ENCODE results near the gene GOLGA8Q.
"Not testable (repeated sequence)": the region's sequence is repeated elsewhere in the genome, so short reads cannot be mapped to it uniquely, and the experiment has no call there.

The GOLGA8Q gene, protein sequence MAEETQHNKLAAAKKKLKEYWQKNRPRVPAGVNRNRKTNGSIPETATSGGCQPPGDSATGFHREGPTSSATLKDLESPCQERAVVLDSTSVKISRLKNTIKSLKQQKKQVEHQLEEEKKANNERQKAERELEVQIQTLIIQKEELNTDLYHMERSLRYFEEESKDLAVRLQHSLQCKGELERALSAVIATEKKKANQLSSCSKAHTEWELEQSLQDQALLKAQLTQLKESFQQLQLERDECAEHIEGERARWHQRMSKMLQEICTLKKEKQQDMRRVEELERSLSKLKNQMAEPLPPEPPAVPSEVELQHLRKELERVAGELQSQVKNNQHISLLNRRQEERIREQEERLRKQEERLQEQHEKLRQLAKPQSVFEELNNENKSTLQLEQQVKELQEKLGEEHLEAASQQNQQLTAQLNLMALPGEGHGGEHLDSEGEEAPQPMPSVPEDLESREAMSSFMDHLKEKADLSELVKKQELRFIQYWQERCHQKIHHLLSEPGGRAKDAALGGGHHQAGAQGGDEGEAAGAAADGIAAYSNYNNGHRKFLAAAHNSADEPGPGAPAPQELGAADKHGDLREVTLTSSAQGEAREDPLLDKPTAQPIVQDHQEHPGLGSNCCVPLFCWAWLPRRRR

DNA sequence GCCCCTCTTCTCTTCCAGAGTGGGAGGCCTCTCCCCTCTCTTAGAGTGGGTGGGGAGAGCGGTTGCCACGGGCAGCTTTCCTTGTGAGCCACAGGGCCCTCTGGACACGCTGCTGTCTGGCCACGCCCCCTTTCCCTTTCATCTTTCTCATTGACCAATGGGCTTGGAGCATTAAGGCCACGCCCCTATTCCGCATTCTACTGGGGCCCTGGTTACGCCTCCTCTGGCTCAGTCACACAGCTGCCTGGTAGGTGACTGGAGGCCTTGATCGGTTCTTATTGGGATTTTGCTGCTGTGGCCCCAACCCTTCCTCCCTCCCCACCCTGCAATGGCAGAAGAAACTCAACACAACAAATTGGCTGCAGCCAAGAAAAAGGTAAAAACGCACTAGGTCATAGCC, at the start of gene GOLGA8Q:
Gene GOLGA8Q, plus strand, starts transcription at position 301 of the 400 bp plus-strand sequence. Its CDS starts 28 bp downstream, at position 329.
- H3K36me3 ChIP-seq (ENCODE audit: control insufficient read depth in 1 of 2, insufficient read depth in 2 of 2, low read length in 2 of 2); H3K4me3 ChIP-seq (ENCODE audit: low read depth in 1 of 2, low read length in 2 of 2); H3K27ac ChIP-seq (ENCODE audit: low read depth, low read length); H3K9me3 ChIP-seq (ENCODE audit: control insufficient read depth in 1 of 2, low read length in 2 of 2); H3K27me3 ChIP-seq (ENCODE audit: control insufficient read depth in 1 of 2, insufficient read depth in 2 of 2, low read length in 2 of 2); H3K9ac ChIP-seq (ENCODE audit: low read depth in 1 of 2, low read length in 2 of 2); H3K4me1 ChIP-seq (ENCODE audit: control insufficient read depth in 1 of 2, insufficient read depth in 2 of 2, low read length in 2 of 2): not testable (repeated sequence)

DNA sequence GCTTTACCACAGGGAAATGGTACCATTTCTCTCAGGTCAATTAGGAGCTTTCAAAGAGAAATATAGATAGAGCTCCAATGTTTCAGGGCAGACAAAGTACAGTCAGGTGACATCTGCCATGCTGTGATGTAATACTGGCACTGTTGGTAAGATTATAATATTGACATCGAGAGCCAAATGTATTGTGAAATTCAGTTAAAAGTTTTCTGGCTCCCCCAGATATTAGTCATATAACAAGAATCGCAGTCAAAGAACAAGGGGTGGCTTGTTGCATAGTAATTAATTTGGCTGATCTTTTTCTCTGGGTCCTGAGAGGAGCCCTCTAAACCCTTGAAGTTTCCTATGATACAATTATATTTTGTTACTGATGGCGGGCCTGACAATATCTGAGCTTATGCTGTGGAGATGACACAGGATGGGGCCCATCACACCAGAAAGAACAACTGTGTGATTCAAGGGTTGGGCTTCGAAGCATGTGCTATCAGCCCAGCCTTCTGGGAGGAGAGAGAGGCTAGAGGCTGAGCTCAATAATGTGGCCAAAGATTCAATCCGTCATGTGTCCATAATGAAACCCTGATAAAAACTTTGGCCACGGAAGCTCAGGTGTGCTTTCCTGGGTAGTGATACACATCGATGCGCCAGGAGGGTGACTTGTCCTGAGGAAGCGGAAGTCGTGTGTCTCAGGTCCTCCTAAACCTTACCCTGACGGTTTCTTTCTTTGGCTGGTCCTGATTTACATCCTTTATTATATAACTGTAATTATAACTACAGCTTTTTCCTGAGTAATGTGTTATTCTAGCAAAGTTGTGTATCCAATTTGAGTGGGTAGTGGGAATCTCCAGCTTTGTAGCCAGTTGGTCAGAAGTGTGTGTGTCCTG, 48.7 kb upstream of the GOLGA8Q start:
- not testable (repeated sequence) for H3K27me3 ChIP-seq (ENCODE audit: control insufficient read depth in 1 of 2, insufficient read depth in 2 of 2, low read length in 2 of 2); H3K4me3 ChIP-seq (ENCODE audit: low read depth in 1 of 2, low read length in 2 of 2); H3K27ac ChIP-seq (ENCODE audit: low read depth, low read length); H3K36me3 ChIP-seq (ENCODE audit: control insufficient read depth in 1 of 2, insufficient read depth in 2 of 2, low read length in 2 of 2); H3K4me1 ChIP-seq (ENCODE audit: control insufficient read depth in 1 of 2, insufficient read depth in 2 of 2, low read length in 2 of 2); H3K9ac ChIP-seq (ENCODE audit: low read depth in 1 of 2, low read length in 2 of 2); H3K9me3 ChIP-seq (ENCODE audit: control insufficient read depth in 1 of 2, low read length in 2 of 2)

DNA sequence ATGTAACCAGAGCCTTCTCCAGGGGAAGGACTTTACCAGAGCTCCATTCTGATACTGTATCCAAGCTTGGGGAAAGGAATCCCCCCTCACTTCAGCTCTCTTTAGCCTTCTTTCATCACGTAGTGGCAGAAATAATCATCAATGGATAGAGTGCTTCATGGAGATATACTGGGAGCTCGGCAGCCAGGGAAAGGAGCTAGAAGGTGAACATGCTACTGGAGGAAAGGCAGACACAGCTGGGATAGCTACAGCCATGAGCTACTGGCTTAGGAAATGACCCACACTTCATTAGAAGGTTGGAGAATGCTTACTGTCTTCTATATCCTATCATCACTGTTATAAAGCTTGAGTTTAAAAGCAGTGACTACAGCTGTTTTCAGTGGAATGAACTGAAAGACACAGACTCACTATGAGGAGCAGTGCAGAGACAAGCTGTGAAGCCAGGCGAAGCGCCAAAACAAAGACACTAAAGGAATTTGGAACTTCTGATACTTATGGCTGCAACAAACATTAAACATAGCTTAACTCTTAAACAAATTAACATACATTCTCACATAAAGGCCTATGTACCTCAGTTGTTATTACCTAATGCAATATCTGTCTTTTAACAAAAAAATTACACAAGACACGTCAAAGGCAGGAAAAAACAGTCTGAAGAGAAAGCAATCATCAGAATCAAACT, 47.5 kb upstream of the GOLGA8Q start:
- H3K36me3 ChIP-seq (ENCODE audit: control insufficient read depth in 1 of 2, insufficient read depth in 2 of 2, low read length in 2 of 2); H3K9me3 ChIP-seq (ENCODE audit: control insufficient read depth in 1 of 2, low read length in 2 of 2); H3K27ac ChIP-seq (ENCODE audit: low read depth, low read length); H3K9ac ChIP-seq (ENCODE audit: low read depth in 1 of 2, low read length in 2 of 2); H3K4me1 ChIP-seq (ENCODE audit: control insufficient read depth in 1 of 2, insufficient read depth in 2 of 2, low read length in 2 of 2); H3K27me3 ChIP-seq (ENCODE audit: control insufficient read depth in 1 of 2, insufficient read depth in 2 of 2, low read length in 2 of 2); H3K4me3 ChIP-seq (ENCODE audit: low read depth in 1 of 2, low read length in 2 of 2): not testable (repeated sequence)

DNA sequence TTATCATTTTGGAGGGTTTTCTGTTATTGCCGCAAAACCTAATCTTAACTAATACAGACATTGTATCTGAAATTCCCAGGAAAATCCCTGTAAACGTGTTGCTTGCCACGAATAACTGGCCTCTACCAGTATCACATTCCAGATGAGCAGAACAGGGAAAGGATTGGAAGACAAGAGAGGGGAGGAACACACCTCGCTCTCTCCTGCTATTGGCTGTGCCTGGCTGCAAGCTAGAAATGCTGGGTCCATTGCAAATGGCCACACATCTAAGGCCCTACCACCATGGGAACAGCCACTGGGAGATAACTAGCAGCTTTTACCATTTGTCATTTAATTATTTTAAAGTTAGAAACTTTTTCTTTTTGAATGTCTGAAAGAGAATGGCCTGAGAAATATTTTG, 37.3 kb upstream of the GOLGA8Q start:
- H3K27me3 ChIP-seq (ENCODE audit: control insufficient read depth in 1 of 2, insufficient read depth in 2 of 2, low read length in 2 of 2); H3K9ac ChIP-seq (ENCODE audit: low read depth in 1 of 2, low read length in 2 of 2); H3K9me3 ChIP-seq (ENCODE audit: control insufficient read depth in 1 of 2, low read length in 2 of 2); H3K4me1 ChIP-seq (ENCODE audit: control insufficient read depth in 1 of 2, insufficient read depth in 2 of 2, low read length in 2 of 2); H3K36me3 ChIP-seq (ENCODE audit: control insufficient read depth in 1 of 2, insufficient read depth in 2 of 2, low read length in 2 of 2); H3K27ac ChIP-seq (ENCODE audit: low read depth, low read length); H3K4me3 ChIP-seq (ENCODE audit: low read depth in 1 of 2, low read length in 2 of 2): not testable (repeated sequence)

DNA sequence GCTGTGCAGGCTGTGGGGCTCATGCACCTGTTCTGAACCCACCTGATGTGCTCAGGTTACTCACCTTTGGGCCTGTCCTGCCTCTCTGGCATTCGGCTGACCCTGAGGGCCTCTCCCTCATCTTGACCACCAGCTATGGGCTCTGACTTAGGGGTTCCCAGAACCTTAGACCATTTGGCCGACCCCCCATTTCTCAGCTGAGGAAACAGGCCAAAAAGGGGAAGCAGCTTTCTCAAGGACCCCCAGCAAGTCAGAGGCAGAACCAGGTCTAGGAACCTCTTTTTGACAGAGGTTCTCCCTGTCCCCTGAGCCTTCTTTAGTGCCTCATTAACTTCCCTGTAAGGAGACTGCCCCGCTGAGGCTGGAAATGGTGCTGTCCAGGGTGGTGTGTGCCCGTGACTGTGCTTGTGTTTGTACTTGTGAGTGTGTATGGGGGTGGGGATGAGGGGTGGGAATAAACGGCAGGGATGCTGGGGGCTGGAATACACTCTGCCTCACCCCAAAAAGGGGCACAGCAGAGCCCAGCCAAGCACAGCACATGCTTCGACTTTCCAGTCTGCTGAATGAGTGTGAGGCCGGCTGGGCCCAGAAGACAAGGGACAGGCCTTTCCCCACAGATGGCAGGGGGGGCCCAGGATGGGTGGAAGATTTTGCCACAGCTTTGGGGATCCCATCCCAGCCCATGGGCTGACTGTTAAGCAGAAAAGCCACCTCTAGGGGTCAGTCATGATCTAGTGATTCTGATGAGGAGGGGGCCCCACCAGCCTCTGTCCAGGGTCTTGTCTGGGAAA, 28.2 kb upstream of the GOLGA8Q start:
- not testable (repeated sequence) for H3K27ac ChIP-seq (ENCODE audit: low read depth, low read length); H3K9me3 ChIP-seq (ENCODE audit: control insufficient read depth in 1 of 2, low read length in 2 of 2); H3K9ac ChIP-seq (ENCODE audit: low read depth in 1 of 2, low read length in 2 of 2); H3K4me3 ChIP-seq (ENCODE audit: low read depth in 1 of 2, low read length in 2 of 2); H3K27me3 ChIP-seq (ENCODE audit: control insufficient read depth in 1 of 2, insufficient read depth in 2 of 2, low read length in 2 of 2); H3K4me1 ChIP-seq (ENCODE audit: control insufficient read depth in 1 of 2, insufficient read depth in 2 of 2, low read length in 2 of 2); H3K36me3 ChIP-seq (ENCODE audit: control insufficient read depth in 1 of 2, insufficient read depth in 2 of 2, low read length in 2 of 2)

DNA sequence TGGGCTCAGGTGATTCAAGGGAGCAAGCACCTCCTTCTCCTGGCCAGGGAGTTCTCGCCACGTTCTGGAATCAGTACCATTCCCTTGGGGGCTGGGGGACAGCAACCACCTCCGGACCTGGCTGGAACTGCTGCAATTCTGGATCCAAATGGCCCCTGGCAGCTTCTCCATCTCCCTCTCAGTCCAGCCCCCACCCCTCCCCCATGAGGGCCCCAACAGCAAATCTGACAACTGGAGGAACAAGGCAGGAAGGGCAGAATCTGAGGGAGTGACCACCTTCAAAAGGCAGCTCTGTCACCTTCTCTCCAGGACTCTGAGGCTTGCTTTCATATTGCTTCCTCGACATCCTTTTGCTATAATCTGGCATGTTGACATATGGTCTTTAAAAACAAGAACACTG, 25.9 kb upstream of the GOLGA8Q start:
- not testable (repeated sequence) for H3K36me3 ChIP-seq (ENCODE audit: control insufficient read depth in 1 of 2, insufficient read depth in 2 of 2, low read length in 2 of 2); H3K9me3 ChIP-seq (ENCODE audit: control insufficient read depth in 1 of 2, low read length in 2 of 2); H3K27ac ChIP-seq (ENCODE audit: low read depth, low read length); H3K4me3 ChIP-seq (ENCODE audit: low read depth in 1 of 2, low read length in 2 of 2); H3K27me3 ChIP-seq (ENCODE audit: control insufficient read depth in 1 of 2, insufficient read depth in 2 of 2, low read length in 2 of 2); H3K4me1 ChIP-seq (ENCODE audit: control insufficient read depth in 1 of 2, insufficient read depth in 2 of 2, low read length in 2 of 2); H3K9ac ChIP-seq (ENCODE audit: low read depth in 1 of 2, low read length in 2 of 2)

DNA sequence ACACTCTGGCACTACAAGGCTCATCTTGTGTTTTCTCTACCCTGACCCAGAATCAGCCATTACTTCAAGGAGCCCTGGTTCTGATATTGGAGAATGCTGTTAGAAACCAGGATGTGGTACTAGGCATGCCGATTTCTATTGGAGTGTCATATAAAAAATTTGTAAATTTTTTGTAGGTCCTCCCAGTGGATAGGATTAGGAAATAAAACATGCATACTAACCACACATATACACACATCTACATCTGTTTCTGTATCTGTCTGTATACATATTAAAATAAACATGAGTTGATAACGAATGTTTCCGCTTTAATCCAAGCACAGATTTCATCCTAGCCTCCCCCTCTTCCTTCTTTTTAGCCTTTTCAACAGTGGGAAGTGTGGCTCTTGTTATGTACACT, 22.8 kb upstream of the GOLGA8Q start:
- H3K9me3 ChIP-seq (ENCODE audit: control insufficient read depth in 1 of 2, low read length in 2 of 2); H3K4me3 ChIP-seq (ENCODE audit: low read depth in 1 of 2, low read length in 2 of 2); H3K27me3 ChIP-seq (ENCODE audit: control insufficient read depth in 1 of 2, insufficient read depth in 2 of 2, low read length in 2 of 2); H3K4me1 ChIP-seq (ENCODE audit: control insufficient read depth in 1 of 2, insufficient read depth in 2 of 2, low read length in 2 of 2); H3K27ac ChIP-seq (ENCODE audit: low read depth, low read length); H3K9ac ChIP-seq (ENCODE audit: low read depth in 1 of 2, low read length in 2 of 2); H3K36me3 ChIP-seq (ENCODE audit: control insufficient read depth in 1 of 2, insufficient read depth in 2 of 2, low read length in 2 of 2): not testable (repeated sequence)

DNA sequence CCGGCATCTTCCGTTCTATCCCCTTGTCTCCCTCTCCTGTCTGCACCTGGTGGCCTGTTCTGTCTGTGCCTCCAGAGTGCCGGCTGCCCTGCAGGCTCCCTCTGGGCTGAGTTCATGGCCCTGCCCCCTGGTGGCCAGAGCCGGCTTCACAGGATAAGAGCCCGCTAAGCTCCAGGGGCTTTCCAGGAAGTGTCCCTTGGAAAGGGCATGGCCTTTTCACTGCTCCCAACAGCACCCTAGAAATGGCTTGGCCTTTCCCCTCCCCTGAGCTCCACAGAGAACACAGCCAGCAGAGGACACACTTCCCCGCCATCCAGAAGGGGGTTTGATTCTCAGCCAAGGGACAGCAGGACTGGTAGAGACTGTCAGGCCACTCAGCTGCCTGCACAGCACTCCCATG, 15.1 kb downstream of the GOLGA8Q start:
- not testable (repeated sequence) for H3K9me3 ChIP-seq (ENCODE audit: control insufficient read depth in 1 of 2, low read length in 2 of 2); H3K27ac ChIP-seq (ENCODE audit: low read depth, low read length); H3K27me3 ChIP-seq (ENCODE audit: control insufficient read depth in 1 of 2, insufficient read depth in 2 of 2, low read length in 2 of 2); H3K9ac ChIP-seq (ENCODE audit: low read depth in 1 of 2, low read length in 2 of 2); H3K36me3 ChIP-seq (ENCODE audit: control insufficient read depth in 1 of 2, insufficient read depth in 2 of 2, low read length in 2 of 2); H3K4me3 ChIP-seq (ENCODE audit: low read depth in 1 of 2, low read length in 2 of 2); H3K4me1 ChIP-seq (ENCODE audit: control insufficient read depth in 1 of 2, insufficient read depth in 2 of 2, low read length in 2 of 2)

DNA sequence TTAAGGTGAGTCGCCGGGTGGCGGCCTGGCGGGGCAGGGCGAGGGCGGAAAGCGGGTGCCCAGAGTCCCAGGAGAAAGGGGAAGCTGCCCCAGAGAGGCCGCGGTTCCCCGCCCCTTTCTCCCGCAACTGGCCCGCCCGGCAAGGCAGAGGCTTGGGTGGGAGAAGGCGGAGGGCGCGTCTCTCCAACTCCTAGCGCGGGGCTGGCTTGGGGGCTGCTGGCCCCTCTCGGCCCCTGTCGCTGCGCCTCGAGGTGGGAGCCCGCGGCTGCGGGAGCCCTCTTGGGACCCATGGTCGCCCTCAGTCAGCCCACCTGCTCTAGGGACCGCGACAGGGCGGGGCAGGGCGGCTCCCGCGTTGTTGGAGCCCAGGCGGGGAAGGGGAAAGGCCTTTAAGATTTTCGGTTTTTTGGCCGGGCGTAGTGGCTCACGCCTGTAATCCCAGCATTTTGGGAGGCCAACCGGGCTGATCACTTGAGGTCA, 21.2 kb downstream of the GOLGA8Q start:
- H3K27ac ChIP-seq (ENCODE audit: low read depth, low read length); H3K36me3 ChIP-seq (ENCODE audit: control insufficient read depth in 1 of 2, insufficient read depth in 2 of 2, low read length in 2 of 2); H3K4me1 ChIP-seq (ENCODE audit: control insufficient read depth in 1 of 2, insufficient read depth in 2 of 2, low read length in 2 of 2); H3K27me3 ChIP-seq (ENCODE audit: control insufficient read depth in 1 of 2, insufficient read depth in 2 of 2, low read length in 2 of 2); H3K4me3 ChIP-seq (ENCODE audit: low read depth in 1 of 2, low read length in 2 of 2); H3K9me3 ChIP-seq (ENCODE audit: control insufficient read depth in 1 of 2, low read length in 2 of 2); H3K9ac ChIP-seq (ENCODE audit: low read depth in 1 of 2, low read length in 2 of 2): not testable (repeated sequence)
